ENCODE measurements around the gene KCNS1.
A peak's percentile ranks its signal among the peaks of the same experiment; 100 is the strongest.
"Not testable (repeated sequence)": the region's sequence is repeated elsewhere in the genome, so short reads cannot be mapped to it uniquely, and the experiment has no call there.

Gene KCNS1, protein sequence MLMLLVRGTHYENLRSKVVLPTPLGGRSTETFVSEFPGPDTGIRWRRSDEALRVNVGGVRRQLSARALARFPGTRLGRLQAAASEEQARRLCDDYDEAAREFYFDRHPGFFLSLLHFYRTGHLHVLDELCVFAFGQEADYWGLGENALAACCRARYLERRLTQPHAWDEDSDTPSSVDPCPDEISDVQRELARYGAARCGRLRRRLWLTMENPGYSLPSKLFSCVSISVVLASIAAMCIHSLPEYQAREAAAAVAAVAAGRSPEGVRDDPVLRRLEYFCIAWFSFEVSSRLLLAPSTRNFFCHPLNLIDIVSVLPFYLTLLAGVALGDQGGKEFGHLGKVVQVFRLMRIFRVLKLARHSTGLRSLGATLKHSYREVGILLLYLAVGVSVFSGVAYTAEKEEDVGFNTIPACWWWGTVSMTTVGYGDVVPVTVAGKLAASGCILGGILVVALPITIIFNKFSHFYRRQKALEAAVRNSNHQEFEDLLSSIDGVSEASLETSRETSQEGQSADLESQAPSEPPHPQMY

DNA sequence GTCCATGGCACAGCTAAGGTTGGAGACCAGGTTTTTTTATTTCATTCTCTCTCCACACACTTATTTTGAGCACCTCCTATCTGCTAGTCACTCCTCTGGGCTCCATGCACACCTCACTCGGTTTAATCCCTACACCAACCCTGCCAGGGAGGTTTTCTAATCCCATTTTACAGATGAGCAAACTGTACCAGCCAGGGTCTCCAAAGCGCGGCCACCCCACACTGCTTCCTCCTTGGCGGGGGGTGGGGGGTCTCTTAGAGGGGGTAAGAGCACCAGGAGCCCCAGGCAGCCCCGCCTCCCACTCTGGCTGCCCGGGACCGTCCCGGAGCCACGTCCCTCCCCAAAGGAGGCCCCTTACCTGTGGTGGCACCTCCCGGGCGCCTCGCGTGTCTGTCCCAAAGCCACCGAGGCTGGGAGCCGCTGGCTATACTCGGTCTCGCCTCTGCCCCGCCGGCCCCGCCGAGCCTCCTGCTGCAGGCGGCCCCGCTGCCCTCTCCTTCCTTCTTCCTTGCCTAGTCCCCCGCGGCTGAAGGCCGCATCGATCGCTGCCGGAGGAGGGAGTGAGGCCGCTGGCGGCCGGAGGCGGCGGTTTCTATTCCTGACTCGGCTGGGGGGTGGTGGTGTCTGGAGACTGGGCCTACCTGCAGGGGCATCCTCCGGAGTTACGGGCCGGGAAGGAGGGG is at the start of gene KCNS1:
Gene KCNS1 (minus strand): TSS at position 565 of the 683 bp plus-strand sequence. CDS start 1,891 bp downstream, outside the sequence.
- DNase-seq (ENCODE audit: low spot score) = no peak

DNA sequence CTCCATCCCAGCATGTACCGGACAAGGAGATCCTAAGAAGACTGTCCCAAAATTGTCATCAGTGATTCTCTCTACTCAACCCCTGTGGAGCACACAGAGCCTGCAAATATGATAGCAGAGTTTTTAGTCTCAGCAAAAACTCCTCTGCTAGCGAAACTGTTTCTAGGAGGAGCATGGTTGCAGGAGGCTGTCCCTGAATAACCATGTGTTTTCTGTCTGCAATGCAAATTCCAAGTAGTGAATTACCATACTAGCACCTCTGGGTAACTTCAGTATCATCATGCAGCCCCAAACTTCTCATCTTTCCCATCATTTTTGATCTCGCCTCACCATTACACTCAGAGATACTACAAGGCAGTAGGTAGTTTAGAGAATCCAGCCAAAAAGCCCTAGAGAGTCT is 48.1 kb upstream of the KCNS1 start:
- DNase-seq (ENCODE audit: low spot score) = no peak

DNA sequence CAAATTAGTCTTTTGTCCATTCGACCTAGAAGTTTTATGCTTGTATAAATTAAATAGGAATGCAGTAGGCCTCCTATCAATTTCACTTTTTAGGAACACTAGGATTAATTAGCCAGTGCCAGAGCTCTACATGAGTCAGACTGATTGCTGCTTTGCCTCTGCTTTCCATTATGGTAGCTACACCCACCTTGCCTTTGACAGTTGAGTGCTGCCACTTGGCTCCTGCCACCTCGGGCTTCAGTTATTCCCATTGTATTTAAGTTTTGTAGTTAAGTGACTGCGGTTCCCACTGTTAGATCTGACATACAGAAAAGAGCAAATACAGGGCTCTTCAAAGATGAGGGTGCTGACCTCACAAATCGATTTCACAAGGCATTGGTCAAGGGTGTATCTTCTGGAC is 39.9 kb upstream of the KCNS1 start:
- DNase-seq (ENCODE audit: low spot score) = no peak

DNA sequence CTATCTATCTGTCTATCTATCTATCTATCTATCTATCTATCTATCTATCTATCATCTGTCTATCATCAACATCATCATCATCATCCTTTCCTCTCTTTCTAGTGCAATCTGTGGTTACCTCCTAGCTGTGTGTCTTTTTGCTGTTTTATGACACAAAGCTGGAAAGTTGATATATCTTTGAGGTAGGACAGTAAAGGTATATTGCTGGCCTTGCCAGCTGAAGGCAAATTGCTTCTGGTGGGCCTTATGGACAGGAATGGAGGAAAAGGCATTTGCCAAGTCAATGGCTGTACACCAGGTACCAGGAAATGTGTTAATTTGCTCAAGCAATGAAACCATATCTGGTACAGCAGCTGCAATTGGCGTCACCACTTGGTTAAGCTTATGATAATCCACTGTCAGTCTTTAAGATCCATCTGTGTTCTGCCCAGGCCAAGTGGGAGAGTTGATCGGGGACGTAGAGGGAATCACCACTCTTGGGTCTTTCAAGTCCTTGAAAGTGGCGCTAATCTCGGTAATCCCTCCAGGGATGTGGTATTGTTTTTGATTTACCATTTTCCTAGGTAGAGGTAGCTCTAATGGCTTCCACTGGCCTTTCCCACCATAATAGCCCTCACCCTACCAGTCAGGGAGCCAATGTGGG is 38.9 kb upstream of the KCNS1 start:
- not testable (repeated sequence) for DNase-seq (ENCODE audit: low spot score)

DNA sequence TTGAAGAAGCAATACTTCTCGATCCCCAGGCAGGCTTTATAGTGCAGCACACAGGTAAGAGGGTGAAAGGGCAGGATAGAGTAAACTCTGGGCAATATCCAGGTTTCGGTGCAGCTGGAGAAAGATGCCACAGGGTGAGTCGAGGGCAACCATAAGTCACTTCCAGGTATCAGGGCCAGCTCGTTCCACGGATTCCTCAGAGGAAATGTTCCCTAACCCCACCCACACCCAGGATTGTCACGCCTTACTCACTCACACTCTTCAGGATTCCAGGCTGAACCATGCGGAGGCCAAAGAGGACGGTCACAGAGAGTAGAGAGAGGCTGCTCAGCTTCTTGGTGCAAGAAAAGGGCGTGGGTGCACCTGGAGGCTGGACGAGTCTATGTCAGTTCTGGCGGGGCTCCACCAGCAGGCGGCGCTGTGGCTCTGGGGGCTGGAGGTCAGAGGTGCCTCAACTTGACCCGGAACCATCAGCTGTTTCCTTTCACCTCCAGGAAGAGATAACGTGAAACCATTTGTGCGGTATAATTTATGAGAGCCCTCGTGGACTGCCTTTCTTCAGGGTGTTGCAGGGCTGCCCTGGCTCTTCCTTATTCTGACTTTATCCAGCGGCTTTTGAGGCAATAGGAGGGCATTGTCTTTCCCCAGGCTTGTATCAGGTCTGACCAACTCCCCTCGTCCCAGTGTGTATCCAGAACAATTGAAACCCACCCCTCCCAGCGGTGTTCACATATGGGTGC is 37.8 kb upstream of the KCNS1 start:
- DNase-seq (ENCODE audit: low spot score) = peak; percentile 70

DNA sequence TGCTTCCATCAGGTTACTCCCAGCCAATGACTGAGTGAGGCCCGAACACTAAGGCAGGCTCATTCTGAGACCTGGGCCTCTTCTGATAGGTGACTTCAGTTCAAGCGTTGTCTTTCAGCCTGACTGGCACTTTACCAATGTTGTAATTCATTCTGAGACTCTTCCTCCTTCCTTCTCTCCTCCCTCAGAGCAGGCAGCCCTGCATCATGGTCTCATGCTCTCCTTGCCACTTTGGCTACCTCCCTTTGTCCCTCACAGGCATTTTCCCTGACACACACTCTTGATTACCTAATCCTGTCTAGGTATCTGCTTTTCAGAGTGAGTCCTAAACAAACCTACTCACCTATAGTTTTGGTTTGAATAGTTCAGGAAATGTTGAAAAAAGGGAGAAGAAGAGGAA is 36.0 kb upstream of the KCNS1 start:
- DNase-seq (ENCODE audit: low spot score) = no peak

DNA sequence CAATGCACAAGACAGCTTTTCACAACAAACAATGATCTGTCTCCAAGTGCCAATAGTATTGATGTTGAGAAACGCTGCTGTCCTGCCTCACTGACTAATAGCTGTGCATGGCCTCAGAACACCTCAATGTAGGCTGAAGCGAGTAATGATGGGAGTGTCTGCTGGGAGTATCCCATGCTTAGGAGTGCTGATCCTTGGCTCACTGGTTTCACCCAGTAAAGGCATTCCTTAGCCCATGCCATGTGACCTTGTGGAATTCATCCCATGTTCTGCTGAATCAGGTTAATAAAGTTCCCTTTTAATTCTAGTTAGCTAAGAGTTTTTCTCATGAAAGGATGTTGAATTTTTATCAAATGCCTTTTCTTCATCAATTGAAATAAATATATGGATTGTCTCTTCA is 27.2 kb upstream of the KCNS1 start:
- no peak for DNase-seq (ENCODE audit: low spot score)

DNA sequence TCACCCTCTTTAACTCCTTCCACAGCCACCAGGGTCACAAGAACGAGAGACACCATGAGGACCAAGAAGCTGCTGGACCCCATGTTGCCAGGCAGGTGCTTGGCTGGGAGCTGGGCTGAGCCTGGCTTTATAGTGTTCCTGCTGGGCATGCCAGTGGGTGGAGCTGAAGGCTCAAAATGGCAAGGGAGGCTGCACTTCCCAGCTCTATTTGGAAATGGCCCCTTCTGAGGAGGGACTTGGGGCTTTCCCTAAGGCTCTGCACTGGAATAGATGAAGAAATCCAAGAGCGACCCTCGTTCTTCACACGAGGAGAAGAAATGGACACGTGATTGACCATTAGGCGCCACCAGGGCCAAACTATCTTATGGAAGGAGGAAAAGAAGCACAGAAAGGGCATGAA is 23.4 kb upstream of the KCNS1 start, which contains the start of gene WFDC12:
Gene WFDC12 (minus strand): TSS at position 101 of the 400 bp plus-strand sequence. CDS start 18 bp downstream, at position 83.
- no peak for DNase-seq (ENCODE audit: low spot score)

DNA sequence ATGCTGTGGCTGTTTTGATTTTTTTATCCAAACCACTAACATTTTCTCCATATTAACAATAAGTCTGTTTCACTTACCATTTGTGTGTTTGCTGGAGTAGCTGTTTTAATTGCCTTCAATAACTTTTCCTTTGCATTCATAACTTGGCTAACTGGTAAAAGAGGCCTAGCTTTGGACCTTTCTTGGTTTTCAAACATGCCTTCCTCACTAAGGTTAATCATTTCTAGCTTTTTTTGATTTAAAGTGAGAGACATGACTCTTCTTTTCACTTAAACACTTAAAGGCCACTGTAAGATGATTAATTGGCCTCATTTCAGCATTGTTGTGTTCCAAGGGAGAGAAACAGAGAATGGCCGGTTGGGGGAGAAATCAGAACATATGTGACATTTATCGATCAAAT is 20.5 kb upstream of the KCNS1 start:
- DNase-seq (ENCODE audit: low spot score) = no peak

DNA sequence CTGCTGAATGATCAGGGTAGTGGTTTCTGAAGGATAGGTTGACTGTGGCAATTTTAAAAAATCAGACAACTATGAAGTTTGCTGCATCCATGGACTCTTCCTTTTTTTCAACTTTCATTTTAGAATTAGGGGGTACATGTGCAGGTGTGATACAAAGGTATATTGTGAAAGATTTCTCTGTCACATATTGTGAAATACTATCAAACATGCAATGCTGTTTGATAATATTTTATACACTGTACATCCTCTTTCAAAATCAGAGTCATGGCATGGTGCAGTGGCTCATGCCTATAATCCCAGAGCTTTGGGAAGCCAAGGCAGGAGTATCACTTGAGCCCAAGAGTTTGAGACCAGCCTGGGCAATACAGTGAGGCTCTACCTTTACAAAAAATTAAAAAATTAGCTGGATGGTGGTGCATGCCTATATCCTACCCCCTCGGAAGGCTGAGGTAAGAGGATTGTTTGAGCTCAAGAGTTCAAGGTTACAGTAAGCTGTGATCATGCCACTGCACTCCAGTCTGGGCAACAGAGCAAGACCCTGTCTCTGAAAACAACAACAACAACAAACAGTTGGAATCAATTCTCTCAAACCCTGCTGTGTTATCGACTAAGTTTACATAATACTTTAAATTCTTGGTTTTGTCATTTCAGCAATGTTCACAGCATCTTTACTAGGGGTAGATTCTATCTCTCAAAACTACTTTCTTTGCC is 18.8 kb upstream of the KCNS1 start:
- no peak for DNase-seq (ENCODE audit: low spot score)

DNA sequence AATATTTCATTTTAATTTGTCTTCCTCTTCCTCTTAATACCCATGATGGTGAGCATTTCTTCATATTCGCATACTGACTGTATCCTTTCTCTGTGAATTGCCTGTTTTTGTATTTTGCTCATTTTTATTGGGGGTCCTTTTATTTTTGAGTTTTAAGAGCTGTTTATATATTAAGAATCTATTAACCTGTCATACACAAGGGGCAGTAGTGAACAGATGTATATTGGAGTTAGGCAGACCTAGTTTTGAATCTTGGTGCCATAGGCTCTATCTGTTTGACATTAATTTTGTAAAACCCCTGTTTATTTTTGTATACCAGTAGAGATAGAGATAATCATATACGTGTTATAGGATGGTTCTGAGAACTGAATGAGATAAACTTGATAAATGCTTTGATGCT is 17.1 kb upstream of the KCNS1 start:
- DNase-seq (ENCODE audit: low spot score) = no peak

DNA sequence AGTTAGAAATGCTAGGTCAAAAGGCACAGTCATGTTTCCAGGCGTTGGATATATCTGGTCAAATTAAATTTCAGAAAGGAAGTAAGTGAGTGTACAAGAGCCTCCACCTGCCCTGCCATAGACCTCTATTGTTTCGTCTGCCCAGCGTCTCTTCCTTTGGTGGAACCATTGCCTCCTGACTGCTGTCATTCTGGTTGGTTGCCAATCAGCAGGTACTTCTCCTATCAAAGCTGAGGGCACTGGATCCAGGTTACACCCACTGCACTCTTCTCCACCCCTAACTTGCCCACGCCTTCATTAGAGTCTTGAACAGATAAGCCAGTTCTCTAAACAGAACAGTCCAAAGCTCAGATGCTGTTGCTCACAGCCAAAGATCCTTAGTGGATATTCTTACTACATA is 16.7 kb upstream of the KCNS1 start:
- DNase-seq (ENCODE audit: low spot score) = no peak

DNA sequence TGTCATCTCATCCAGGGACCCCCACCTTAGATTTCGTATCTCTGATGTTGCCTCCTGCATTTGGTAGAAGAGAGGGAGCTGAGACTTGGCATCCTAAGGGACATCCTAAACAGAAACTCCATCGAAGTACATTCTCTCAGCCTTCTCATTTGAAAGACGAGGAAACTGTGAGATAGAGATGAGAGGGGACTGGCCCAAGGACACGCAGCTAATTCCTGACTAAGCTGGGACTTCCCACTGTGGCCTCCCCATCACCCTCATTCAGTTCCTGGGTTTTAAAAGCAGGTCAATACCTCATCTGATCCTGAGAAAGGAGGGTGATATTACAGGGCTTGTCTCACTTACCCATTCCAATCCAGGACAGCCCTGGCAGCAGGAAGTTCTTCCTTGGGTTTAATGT is 14.9 kb upstream of the KCNS1 start:
- no peak for DNase-seq (ENCODE audit: low spot score)

DNA sequence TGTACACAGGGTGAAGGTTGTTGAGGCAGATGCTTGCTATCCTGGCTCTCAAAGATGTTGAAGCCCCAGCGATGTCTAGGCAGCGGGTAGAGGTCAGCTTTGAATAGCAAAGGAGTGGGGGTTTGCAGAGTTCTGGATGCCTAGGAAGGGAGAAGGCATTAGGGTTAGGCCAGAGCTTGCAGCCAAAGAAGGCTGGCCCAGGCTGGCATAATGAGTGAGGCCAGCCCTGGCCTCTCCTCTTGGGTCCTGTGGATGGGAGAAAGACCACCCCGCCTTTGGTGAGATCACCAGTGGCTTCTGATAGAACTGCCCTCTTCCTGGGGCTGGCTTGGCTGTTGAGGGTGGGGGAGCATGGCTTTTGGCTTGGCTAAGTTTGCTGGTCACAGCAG is 14.5 kb upstream of the KCNS1 start:
- DNase-seq (ENCODE audit: low spot score) = no peak

DNA sequence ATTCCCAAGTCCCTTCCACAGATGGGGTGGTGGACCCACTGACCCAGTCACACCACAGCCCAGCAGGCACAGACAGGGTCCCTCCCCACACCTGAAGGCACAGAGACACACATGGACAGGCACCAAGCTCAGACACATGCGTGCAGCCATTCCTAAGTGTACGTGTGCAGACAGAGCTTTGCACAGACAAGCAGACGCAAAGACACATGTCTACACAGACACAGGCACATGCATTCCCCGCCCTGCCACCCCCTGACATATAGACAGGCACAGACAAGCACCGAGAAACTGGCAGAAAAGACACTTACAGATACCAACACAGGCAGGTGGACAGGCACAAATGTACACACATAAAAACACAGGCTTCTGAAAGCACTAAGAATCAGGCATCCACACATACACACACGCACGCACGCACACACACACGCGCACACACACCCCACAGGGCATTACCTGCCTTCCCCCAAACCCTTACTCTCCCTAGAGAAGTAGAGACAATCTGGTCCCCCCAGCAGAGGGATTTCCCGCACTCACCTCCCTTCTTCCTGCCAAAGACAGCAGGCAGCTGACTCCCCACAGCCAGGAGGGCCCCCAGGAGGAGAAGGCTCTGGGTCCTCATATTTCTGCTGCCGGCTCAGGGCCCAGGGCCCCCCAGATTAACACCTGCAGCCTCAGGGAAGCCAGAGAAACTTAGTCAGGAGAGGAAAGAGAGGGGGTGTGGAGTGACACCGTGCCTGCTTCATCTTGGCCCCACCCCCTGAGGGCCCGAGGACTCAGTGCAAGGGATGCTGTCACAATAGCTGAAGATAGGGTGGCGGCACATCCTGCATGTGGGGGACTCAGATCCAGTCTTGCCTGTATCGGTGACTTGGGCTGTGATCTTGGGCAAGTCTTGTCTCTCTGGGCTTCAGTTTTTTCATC is 13.8 kb upstream of the KCNS1 start, which contains the start of gene WFDC5:
Gene WFDC5 (minus strand): TSS at position 710 of the 921 bp plus-strand sequence. CDS start 91 bp downstream, at position 619.
- DNase-seq (ENCODE audit: low spot score) = no peak

DNA sequence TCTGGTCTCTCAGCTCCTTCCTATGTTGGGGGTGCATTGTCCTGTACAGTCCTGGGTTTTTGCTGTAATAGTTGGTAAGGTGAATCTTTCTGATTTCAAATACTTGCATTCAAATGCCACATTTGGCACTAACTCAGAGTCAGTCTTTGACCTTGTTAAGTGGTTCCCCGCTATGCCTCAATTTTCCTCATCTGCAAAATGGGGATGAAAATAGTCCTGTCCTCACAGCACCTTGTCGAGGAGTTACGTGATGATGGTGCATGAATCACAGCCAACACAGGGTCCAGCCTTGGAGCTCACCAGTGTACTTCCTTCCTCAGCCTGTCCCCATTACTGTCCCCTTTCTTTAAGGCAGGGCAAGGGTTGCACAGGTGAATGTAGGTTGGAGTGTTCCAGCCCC is 12.9 kb upstream of the KCNS1 start:
- DNase-seq (ENCODE audit: low spot score) = no peak

DNA sequence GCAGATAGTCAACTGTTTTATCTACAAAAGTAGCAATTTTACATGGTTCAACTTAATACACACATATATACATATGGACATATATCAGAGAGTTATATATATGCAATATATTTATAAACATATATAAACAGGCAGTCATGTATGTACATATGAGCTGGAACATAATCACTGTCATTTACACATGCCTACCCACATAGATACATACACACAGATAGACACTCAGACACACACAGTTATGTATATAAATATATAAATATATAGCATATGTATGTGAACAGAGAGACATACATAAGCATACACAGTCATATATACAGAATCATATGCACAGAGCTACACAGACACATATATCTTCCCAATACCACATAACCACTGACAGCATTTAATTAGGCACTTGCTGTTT is 11.8 kb upstream of the KCNS1 start:
- no peak for DNase-seq (ENCODE audit: low spot score)

DNA sequence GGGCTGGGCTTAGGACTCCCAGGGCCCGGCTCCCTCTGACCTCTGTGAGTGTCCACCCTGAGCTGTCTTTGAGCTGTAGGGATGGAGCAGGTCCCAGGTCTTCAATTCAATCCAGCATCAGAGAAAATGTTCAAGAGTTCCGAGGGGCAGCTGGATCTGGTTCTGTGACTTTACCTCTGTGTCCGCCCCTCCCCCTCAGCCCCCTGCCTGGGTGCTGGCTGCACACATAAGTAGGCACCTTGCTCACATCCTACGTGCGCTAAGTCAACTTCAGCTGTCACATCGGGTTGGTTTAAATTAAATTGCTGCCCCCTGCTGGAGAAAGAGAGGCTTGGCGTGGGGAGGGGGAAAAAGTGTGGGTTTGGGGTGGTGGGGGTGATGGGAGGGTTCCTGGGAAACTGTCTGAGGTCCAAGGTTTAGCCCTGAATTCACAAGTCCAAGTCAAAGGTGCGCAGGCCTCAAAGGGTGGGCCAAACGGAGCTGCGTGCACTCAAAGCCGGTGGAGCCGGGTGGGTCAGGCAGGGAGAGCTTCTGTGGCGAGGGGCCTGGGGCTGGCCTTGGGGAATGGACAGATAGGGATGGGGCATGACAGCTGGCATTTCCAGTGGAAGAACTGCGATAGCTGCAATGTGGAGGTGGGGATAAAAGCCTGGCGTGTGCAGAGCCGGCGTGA is 11.0 kb upstream of the KCNS1 start:
- peak; percentile 44 for DNase-seq (ENCODE audit: low spot score)

DNA sequence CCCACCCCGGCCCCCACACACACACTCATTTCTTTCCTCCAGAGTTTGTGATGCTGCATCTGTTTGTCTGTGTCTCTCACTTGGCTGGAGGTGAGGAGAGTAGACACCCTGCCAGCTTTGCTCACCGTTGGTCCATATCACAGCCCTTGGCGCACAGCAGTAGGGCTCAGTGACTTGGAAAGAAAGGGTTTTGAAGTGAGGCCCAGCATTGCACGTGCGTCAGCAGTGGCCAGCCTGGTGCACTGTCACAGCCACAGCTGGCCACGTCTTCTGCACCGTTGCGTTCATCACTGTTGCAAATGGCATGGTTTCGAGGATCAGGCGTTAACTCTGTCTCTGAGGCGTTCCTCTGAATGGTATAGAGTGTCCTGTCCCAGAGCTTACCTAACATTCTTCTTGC is 10.4 kb upstream of the KCNS1 start:
- no peak for DNase-seq (ENCODE audit: low spot score)

DNA sequence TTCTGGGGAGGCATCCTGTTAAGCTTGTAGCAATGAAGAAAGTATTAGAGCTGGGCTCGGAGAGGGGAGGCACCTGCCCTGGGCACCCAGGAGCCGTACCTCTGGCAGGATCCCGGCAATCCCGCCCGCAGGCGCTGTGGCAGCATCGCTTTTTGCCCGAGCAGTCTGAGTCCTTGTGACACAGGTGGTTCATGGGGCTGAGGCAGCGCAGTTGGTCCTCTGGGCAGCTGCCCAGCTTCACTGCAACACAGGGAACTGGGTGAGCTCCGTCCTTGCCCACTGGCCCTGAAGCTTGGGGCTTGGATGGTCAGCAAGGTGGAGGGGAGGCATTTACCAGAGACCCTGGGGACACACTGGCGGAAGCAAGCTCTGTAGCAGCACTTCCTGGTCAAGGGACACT is 9.4 kb upstream of the KCNS1 start:
- no peak for DNase-seq (ENCODE audit: low spot score)
